Activated naive CD4-positive, alpha-beta T cell treated with anti-CD3 and anti-CD28 coated beads for 36 hours (primary cell): ENCODE measurements around the gene MYO10. TPM values are rescaled to one million over a fixed set of nuclear protein-coding genes. Genes with fewer than 3 reads are reported as not detected.

Experiments used
- CTCF ChIA-PET: fragments of 350-600 bp; sonication (Branson Sonifier 250); formaldehyde crosslinking; loops from one replicate; lab custom pipeline; 2021; ENCODE audit warnings: antibody characterized with exemption; lab: Charles Lee
- DNase-seq: peaks from one replicate; pipeline ENCODE4 v3.0.0-alpha.2; 2020
- H3K27ac Mint-ChIP-seq: one replicate; pipeline ENCODE4 v1.8.0; 2021; ENCODE audit warnings: mild to moderate bottlenecking, mixed read lengths
- H3K27me3 Mint-ChIP-seq: one replicate; pipeline ENCODE4 v1.8.0; 2021; ENCODE audit warnings: low read depth, mixed read lengths
- H3K36me3 Mint-ChIP-seq: one replicate; pipeline ENCODE4 v1.8.0; 2021; ENCODE audit warnings: low read depth, mixed read lengths
- H3K4me1 Mint-ChIP-seq: one replicate; pipeline ENCODE4 v1.8.0; 2021; ENCODE audit warnings: low read depth, mixed read lengths
- H3K4me3 Mint-ChIP-seq: one replicate; pipeline ENCODE4 v1.8.0; 2021; ENCODE audit warnings: mild to moderate bottlenecking, moderate library complexity, mixed read lengths
- H3K9me3 Mint-ChIP-seq: one replicate; pipeline ENCODE4 v1.8.0; 2021; ENCODE audit warnings: mixed read lengths
- intact Hi-C: fragments of 100-400 bp; cut with micrococcal nuclease; formaldehyde crosslinking; loops from one replicate; pipeline ENCODE4 v1.15.1; 2023
- total RNA-seq, 2 experiments: library from RNA; stranded (reverse); gene quantifications; one replicate each; pipeline ENCODE4 v1.2.3, GENCODE V29; 2021

MYO10 gene
- total RNA-seq, 2 experiments from 2014 or later, result 0.05 to 0.27 TPM

DNA sequence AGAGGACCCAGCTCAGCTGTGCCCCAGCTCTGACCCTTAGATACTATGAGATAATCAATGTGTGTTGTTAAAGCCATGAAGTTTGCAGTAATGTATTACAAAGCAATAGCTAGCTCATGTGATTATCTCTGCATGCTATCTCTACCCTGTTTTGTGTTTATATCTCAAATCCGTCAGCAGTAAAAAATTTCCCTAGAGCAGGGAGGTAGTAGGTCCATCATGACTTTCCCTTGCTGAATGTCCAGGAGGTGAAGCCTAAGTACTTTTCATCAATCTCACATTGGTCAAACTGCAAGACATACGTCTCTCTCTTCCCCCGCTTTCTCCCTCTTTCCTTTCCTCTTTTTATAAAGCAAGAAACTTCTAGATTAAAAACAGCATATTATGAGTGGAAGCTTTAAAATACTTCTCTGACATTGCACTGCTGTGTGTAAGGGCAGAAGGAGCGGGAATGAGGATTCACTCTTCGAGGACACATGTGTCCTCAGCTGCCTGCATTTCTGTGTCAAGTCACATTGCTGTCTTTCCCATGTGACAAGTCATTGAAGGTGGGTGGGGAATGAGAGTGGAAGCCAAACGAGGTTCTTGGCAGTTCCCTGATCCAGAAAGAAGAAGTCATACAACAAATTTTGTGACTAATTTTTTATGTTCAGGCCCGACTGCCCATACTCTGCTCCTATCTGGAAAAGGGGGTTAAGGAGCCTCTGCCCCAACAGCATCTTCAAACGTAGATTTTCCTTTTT, 226.2 kb downstream of the MYO10 start:
- Mint-ChIP-seq H3K9me3 (no peaks in the 10 kb centered on the region), H3K36me3 (no peaks in the 10 kb centered on the region), H3K4me1 (no peaks in the 10 kb centered on the region), H3K27me3 (peaks cover 17% of the 10 kb centered on the region), H3K4me3 (no peak overlapping the region), H3K27ac (no peak overlapping the region)
- no peak for DNase-seq
- CTCF ChIA-PET, result no interaction called here
- intact Hi-C loops, result no loop called here

GRCh38 chr5:16707869-16708192, 228.3 kb downstream of the MYO10 start:
- intact Hi-C loops, result no loop called here
- no peak overlapping the region for H3K27ac Mint-ChIP-seq
- H3K4me1 Mint-ChIP-seq, result no peaks in the 10 kb centered on the region
- no peak for DNase-seq
- CTCF ChIA-PET, result no interaction called here
- H3K9me3 Mint-ChIP-seq, result no peaks in the 10 kb centered on the region
- H3K27me3 Mint-ChIP-seq, result peaks cover 6% of the 10 kb centered on the region
- H3K36me3 Mint-ChIP-seq, result no peaks in the 10 kb centered on the region
- no peak overlapping the region for H3K4me3 Mint-ChIP-seq

DNA sequence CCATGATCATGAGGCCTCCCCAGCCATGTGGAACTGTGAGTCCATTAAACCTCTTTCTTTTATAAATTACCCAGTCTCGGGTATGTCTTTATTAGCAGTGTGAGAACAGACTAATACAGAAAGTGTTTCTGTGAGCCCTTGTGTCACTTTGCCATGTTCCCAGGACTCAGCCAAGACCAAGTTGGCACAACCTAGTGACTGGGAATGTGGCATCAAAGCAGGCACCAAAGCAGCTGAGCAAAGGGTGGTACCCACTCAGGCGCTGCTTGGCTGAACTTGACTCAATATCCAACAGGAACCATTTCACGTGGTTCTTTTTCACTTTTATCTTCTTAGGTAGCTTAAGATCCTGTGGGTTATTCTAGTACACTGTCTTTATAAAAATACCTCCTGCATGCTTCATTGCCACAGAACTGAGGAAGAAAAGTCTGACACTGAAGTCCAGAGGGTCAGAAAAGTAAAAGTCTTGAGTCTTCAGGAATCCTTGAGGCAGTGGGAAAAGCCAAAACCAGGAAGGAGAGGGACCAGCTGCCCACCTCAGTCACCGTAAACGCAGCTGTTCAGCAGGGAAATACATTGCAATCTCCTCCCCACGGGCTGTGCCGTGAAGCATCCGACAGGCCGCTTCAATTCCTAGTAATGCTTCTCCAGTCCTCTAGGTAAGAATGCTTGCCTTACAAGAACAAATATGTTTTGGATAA, 228.8 kb downstream of the MYO10 start:
- H3K27me3 Mint-ChIP-seq, result peaks cover 6% of the 10 kb centered on the region
- no peak for DNase-seq
- intact Hi-C loops, result no loop called here
- no peaks in the 10 kb centered on the region for H3K9me3 Mint-ChIP-seq
- no peaks in the 10 kb centered on the region for H3K36me3 Mint-ChIP-seq
- no peaks in the 10 kb centered on the region for H3K4me1 Mint-ChIP-seq
- no peak overlapping the region for H3K4me3 Mint-ChIP-seq
- H3K27ac Mint-ChIP-seq, result no peak overlapping the region
- CTCF ChIA-PET, result no interaction called here

DNA sequence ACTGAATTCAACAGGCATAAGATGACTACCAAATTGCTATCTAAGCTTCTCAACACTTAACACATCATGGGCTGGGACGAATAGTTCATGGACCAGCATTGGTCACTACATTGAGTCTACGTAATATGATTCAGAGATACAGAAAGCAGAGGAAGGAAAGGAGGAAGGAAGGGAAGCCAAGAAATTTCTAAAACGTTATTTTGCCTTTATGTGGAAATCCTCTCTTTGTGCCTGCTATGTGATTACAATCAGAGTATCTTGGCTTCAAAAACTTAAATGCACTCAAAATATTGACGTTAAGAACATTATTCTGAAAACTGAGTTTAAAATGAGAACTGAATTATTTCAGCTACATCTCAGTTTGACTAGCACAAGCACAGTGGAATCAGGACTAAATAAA, 231.1 kb downstream of the MYO10 start:
- Mint-ChIP-seq H3K36me3 (no peaks in the 10 kb centered on the region), H3K9me3 (no peaks in the 10 kb centered on the region), H3K4me3 (no peak overlapping the region), H3K4me1 (no peaks in the 10 kb centered on the region), H3K27me3 (peaks cover 3% of the 10 kb centered on the region), H3K27ac (no peak overlapping the region)
- CTCF ChIA-PET, result no interaction called here
- intact Hi-C loops, result no loop called here
- DNase-seq, result no peak

- intact Hi-C loops, result no loop called here
- Mint-ChIP-seq H3K27ac (no peak overlapping the region), H3K4me1 (no peaks in the 10 kb centered on the region), H3K27me3 (peaks cover 6% of the 10 kb centered on the region), H3K36me3 (no peaks in the 10 kb centered on the region), H3K9me3 (no peaks in the 10 kb centered on the region), H3K4me3 (no peak overlapping the region)
- no peak for DNase-seq
- CTCF ChIA-PET, result no interaction called here
These were observed 233.1 kb downstream of the MYO10 start for GRCh38 chr5:16702964-16703363.

DNA sequence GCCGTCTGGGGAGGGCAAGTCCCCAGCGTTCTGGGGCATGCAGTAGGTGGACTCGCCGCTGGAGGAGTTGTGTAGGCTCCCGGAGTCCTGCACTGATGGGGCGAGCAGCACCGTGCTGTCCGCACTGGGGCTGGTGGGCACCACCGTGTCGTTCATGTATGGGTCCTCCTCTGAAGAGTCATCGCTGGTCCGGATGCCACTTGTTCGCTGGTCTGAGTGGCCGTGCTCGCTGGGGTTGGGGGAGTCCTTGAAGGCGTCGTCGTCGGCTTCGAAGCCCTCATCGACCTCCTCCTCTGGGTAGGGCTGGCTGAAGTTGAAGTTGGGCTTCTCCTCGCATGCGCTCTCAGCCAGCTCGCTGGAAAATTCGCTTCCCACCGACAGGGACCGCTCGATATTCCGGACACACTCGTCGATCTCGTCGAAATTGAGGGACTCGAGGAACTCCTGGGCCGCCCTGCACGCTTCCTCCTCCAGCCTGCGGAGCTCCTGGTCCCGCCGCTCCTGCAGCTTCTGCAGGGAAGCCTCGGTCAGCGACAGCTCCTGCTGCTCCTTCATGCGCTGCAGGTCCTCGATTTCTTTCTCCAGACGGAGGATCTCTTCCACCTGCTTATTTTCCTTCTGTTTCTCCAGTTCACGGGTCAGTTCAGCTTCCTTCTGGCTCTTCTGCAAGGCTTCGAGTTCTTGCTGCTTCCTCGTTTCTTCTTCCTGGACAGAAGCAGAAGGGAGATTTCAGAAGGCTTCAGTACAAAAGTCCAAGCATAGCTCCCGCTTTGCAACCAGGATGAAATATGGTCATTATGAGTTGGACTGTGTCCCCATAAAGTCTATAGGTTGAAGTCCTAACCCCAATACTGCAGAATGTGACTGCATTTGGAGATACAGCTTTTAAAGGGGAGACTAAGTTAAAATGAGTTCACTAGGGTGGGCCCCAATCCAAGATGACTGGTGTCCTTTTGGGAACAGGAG, 234.7 kb downstream of the MYO10 start:
- no peaks in the 10 kb centered on the region for H3K36me3 Mint-ChIP-seq
- intact Hi-C loops, result no loop called here
- DNase-seq, result no peak
- H3K9me3 Mint-ChIP-seq, result no peaks in the 10 kb centered on the region
- H3K27me3 Mint-ChIP-seq, result peaks cover 2% of the 10 kb centered on the region
- H3K4me1 Mint-ChIP-seq, result no peaks in the 10 kb centered on the region
- no peak overlapping the region for H3K4me3 Mint-ChIP-seq
- CTCF ChIA-PET, result no interaction called here
- H3K27ac Mint-ChIP-seq, result no peak overlapping the region

GRCh38 chr5:16700081-16700480, 236.0 kb downstream of the MYO10 start:
- CTCF ChIA-PET, result interaction anchor here (0.6 kb wide), 1 partner anchor 11 kb away, joined by 8 read pairs; no protein-coding TSS in a partner anchor

GRCh38 chr5:16695779-16696178, 240.3 kb downstream of the MYO10 start:
- DNase-seq, result no peak
- CTCF ChIA-PET, result no interaction called here
- Mint-ChIP-seq H3K27ac (no peak overlapping the region), H3K27me3 (peaks cover 2% of the 10 kb centered on the region), H3K9me3 (no peaks in the 10 kb centered on the region), H3K4me1 (peaks cover 3% of the 10 kb centered on the region), H3K4me3 (no peak overlapping the region), H3K36me3 (no peaks in the 10 kb centered on the region)
- intact Hi-C loops, result loop anchor here (10.0 kb wide), 2 partner anchors 89 to 239 kb away; partner anchors contain the start of gene MYO10

More at GRCh38 chr5:16700081-16700480, 236.0 kb downstream of the MYO10 start:
- Mint-ChIP-seq H3K36me3 (no peaks in the 10 kb centered on the region), H3K4me1 (no peaks in the 10 kb centered on the region), H3K9me3 (no peaks in the 10 kb centered on the region), H3K4me3 (no peak overlapping the region), H3K27me3 (peaks cover 2% of the 10 kb centered on the region), H3K27ac (no peak overlapping the region)
- no peak for DNase-seq
- intact Hi-C loops, result no loop called here

- peaks cover under 1% of the 10 kb centered on the region for H3K27me3 Mint-ChIP-seq
- H3K4me3 Mint-ChIP-seq, result no peak overlapping the region
- CTCF ChIA-PET, result no interaction called here
- H3K27ac Mint-ChIP-seq, result no peak overlapping the region
- no peaks in the 10 kb centered on the region for H3K9me3 Mint-ChIP-seq
- intact Hi-C loops, result loop anchor here (10.0 kb wide), 2 partner anchors 91 to 241 kb away; partner anchors contain the start of gene MYO10
- DNase-seq, result no peak
- H3K4me1 Mint-ChIP-seq, result peaks cover 3% of the 10 kb centered on the region
- no peaks in the 10 kb centered on the region for H3K36me3 Mint-ChIP-seq
These were observed 242.2 kb downstream of the MYO10 start for GRCh38 chr5:16693879-16694278.

GRCh38 chr5:16691731-16692130, 244.4 kb downstream of the MYO10 start:
- DNase-seq, result no peak
- Mint-ChIP-seq H3K27ac (no peak overlapping the region), H3K9me3 (no peaks in the 10 kb centered on the region), H3K36me3 (no peaks in the 10 kb centered on the region), H3K27me3 (no peaks in the 10 kb centered on the region), H3K4me3 (no peak overlapping the region), H3K4me1 (peaks cover 3% of the 10 kb centered on the region)
- intact Hi-C loops, result loop anchor here (10.0 kb wide), 2 partner anchors 93 to 243 kb away; partner anchors contain the start of gene MYO10
- CTCF ChIA-PET, result interaction anchor here (1.1 kb wide), 1 partner anchor 499 kb away, joined by 3 read pairs; no protein-coding TSS in a partner anchor

DNA sequence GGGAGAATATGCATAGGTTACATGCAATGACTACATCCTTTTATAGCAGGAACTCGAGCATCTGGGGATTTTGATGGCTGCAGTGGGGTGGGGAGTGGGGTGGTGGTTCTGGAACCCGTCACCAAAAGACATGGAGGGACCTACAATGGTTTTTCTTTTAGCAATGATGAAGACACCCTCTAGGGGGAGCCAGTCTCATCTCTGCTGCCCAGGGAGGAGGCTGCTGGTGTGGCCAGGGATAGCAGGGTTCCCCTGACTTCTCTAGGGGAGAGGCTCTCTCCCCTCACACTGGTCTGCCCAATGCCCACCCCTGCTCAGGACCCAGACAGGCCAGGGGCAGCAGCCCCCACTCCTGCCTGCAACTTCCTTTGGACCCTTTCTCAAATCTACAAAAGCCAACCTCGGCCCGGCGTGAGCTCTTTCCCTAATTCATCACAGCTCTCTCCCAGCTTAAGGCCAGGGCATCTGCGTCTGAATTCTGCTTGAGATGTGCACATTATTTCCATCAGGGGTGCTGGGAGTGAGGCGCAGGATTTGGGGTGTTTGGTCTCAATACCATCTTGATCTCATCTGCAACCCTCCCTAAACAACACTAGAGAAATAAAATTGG, 245.7 kb downstream of the MYO10 start:
- intact Hi-C loops, result loop anchor here (1.0 to 10.0 kb wide), 3 partner anchors 94 to 499 kb away; partner anchors contain the start of gene MYO10
- Mint-ChIP-seq H3K4me3 (no peak overlapping the region), H3K36me3 (no peaks in the 10 kb centered on the region), H3K9me3 (no peaks in the 10 kb centered on the region), H3K4me1 (peaks cover 3% of the 10 kb centered on the region), H3K27ac (no peak overlapping the region), H3K27me3 (no peaks in the 10 kb centered on the region)
- DNase-seq, result peak; percentile 36
- CTCF ChIA-PET, result interaction anchor here (0.6 to 1.0 kb wide), 5 partner anchors 9 to 183 kb away, joined by 3 to 4 read pairs (median 3); no protein-coding TSS in a partner anchor
